ENCODE data around the gene ZDHHC20. TPM values are rescaled to one million over a fixed set of nuclear protein-coding genes. Genes with fewer than 3 reads are reported as not detected.

ZDHHC20 gene
- total RNA-seq, 1 experiment from 2014 or later, result 69.7 TPM

DNA sequence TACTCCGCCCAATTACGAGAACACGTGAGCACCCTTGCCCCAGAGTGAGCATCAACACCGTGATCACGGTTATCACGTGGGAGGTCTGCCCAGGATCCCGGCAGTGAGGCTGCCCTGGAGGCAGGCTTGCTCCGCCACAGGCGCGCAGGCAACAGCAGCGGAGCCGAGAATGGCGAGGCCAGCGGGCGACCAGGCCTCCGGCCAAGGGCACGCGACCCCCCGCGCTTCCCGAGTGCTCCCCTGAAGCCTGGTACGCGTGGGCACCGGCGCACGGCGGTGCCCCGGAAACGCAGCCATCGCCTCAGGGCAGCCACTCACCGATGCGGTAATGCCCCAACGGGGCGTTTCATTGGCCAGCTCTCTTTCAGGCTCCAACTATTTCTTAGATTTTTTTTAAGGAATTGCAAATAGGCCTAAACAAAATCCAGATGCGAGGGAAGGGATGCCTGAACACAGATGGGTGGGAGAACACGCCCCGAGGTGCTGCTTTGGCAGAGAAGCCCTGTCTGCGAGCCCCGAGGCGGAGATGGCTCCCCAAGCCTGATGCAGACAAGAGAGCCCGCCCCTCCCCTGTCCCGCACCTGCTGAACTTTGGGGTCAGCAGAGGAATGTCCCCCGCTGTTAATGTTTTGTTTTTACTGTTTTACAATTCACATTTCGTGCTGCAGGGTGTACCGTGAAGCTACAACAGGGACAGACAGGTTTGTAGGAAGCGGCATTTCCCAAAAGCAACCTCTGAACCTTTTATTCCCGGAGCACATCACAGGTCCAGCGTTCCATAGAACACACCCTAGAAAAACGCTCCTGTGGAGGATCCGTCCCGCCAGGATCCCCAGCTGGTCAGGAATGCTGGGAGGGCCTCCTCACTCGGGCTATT lies 132.7 kb downstream of the ZDHHC20 start:
- peak; percentile 75 for ATAC-seq
- peaks cover 56% of the 10 kb centered on the region for H3K4me1 Mint-ChIP-seq
- peak overlapping the region; percentile 60 for H3K4me3 Mint-ChIP-seq
- no peak for TF ChIP-seq ZNF232 (CRISPR knock-in tag; IDR thresholded peaks at IDR 0.05)
- TF ChIP-seq TCF7 (CRISPR knock-in tag; IDR thresholded peaks at IDR 0.05; ENCODE audit: low read depth), result no peak
- TF ChIP-seq, protein P1, sequence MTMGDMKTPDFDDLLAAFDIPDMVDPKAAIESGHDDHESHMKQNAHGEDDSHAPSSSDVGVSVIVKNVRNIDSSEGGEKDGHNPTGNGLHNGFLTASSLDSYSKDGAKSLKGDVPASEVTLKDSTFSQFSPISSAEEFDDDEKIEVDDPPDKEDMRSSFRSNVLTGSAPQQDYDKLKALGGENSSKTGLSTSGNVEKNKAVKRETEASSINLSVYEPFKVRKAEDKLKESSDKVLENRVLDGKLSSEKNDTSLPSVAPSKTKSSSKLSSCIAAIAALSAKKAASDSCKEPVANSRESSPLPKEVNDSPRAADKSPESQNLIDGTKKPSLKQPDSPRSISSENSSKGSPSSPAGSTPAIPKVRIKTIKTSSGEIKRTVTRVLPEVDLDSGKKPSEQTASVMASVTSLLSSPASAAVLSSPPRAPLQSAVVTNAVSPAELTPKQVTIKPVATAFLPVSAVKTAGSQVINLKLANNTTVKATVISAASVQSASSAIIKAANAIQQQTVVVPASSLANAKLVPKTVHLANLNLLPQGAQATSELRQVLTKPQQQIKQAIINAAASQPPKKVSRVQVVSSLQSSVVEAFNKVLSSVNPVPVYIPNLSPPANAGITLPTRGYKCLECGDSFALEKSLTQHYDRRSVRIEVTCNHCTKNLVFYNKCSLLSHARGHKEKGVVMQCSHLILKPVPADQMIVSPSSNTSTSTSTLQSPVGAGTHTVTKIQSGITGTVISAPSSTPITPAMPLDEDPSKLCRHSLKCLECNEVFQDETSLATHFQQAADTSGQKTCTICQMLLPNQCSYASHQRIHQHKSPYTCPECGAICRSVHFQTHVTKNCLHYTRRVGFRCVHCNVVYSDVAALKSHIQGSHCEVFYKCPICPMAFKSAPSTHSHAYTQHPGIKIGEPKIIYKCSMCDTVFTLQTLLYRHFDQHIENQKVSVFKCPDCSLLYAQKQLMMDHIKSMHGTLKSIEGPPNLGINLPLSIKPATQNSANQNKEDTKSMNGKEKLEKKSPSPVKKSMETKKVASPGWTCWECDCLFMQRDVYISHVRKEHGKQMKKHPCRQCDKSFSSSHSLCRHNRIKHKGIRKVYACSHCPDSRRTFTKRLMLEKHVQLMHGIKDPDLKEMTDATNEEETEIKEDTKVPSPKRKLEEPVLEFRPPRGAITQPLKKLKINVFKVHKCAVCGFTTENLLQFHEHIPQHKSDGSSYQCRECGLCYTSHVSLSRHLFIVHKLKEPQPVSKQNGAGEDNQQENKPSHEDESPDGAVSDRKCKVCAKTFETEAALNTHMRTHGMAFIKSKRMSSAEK (CRISPR knock-in tag; IDR thresholded peaks at IDR 0.05; ENCODE audit: borderline replicate concordance), result no peak
- no peak for TF ChIP-seq ZNF416 (CRISPR knock-in tag; IDR thresholded peaks at IDR 0.05)
- TF ChIP-seq NR1H2 (CRISPR knock-in tag; IDR thresholded peaks at IDR 0.05), result no peak
- TF ChIP-seq FOXP1 (CRISPR knock-in tag; IDR thresholded peaks at IDR 0.05; ENCODE audit: borderline replicate concordance), result peak; percentile 70
- TF ChIP-seq, protein P2, sequence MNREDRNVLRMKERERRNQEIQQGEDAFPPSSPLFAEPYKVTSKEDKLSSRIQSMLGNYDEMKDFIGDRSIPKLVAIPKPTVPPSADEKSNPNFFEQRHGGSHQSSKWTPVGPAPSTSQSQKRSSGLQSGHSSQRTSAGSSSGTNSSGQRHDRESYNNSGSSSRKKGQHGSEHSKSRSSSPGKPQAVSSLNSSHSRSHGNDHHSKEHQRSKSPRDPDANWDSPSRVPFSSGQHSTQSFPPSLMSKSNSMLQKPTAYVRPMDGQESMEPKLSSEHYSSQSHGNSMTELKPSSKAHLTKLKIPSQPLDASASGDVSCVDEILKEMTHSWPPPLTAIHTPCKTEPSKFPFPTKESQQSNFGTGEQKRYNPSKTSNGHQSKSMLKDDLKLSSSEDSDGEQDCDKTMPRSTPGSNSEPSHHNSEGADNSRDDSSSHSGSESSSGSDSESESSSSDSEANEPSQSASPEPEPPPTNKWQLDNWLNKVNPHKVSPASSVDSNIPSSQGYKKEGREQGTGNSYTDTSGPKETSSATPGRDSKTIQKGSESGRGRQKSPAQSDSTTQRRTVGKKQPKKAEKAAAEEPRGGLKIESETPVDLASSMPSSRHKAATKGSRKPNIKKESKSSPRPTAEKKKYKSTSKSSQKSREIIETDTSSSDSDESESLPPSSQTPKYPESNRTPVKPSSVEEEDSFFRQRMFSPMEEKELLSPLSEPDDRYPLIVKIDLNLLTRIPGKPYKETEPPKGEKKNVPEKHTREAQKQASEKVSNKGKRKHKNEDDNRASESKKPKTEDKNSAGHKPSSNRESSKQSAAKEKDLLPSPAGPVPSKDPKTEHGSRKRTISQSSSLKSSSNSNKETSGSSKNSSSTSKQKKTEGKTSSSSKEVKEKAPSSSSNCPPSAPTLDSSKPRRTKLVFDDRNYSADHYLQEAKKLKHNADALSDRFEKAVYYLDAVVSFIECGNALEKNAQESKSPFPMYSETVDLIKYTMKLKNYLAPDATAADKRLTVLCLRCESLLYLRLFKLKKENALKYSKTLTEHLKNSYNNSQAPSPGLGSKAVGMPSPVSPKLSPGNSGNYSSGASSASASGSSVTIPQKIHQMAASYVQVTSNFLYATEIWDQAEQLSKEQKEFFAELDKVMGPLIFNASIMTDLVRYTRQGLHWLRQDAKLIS (CRISPR knock-in tag; IDR thresholded peaks at IDR 0.05; ENCODE audit: borderline replicate concordance), result no peak
- TF ChIP-seq, protein P3, sequence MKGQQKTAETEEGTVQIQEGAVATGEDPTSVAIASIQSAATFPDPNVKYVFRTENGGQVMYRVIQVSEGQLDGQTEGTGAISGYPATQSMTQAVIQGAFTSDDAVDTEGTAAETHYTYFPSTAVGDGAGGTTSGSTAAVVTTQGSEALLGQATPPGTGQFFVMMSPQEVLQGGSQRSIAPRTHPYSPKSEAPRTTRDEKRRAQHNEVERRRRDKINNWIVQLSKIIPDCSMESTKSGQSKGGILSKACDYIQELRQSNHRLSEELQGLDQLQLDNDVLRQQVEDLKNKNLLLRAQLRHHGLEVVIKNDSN (CRISPR knock-in tag; IDR thresholded peaks at IDR 0.05), result peak; percentile 82
- no peak for TF ChIP-seq FOXJ3 (CRISPR knock-in tag; IDR thresholded peaks at IDR 0.05; ENCODE audit: borderline replicate concordance)
- TF ChIP-seq, protein P4, sequence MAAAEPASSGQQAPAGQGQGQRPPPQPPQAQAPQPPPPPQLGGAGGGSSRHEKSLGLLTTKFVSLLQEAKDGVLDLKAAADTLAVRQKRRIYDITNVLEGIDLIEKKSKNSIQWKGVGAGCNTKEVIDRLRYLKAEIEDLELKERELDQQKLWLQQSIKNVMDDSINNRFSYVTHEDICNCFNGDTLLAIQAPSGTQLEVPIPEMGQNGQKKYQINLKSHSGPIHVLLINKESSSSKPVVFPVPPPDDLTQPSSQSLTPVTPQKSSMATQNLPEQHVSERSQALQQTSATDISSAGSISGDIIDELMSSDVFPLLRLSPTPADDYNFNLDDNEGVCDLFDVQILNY (CRISPR knock-in tag; IDR thresholded peaks at IDR 0.05), result no peak
- no peak for TF ChIP-seq NFE2L1 (CRISPR knock-in tag; IDR thresholded peaks at IDR 0.05)
- TF ChIP-seq, protein P5, sequence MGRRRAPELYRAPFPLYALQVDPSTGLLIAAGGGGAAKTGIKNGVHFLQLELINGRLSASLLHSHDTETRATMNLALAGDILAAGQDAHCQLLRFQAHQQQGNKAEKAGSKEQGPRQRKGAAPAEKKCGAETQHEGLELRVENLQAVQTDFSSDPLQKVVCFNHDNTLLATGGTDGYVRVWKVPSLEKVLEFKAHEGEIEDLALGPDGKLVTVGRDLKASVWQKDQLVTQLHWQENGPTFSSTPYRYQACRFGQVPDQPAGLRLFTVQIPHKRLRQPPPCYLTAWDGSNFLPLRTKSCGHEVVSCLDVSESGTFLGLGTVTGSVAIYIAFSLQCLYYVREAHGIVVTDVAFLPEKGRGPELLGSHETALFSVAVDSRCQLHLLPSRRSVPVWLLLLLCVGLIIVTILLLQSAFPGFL (CRISPR knock-in tag; IDR thresholded peaks at IDR 0.05; ENCODE audit: borderline replicate concordance), result no peak
- TF ChIP-seq, protein P6, sequence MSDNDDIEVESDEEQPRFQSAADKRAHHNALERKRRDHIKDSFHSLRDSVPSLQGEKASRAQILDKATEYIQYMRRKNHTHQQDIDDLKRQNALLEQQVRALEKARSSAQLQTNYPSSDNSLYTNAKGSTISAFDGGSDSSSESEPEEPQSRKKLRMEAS (CRISPR knock-in tag; IDR thresholded peaks at IDR 0.05), result peak; percentile 87
- TF ChIP-seq, protein P7, sequence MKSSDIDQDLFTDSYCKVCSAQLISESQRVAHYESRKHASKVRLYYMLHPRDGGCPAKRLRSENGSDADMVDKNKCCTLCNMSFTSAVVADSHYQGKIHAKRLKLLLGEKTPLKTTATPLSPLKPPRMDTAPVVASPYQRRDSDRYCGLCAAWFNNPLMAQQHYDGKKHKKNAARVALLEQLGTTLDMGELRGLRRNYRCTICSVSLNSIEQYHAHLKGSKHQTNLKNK (CRISPR knock-in tag; IDR thresholded peaks at IDR 0.05), result no peak
- TF ChIP-seq ELF4 (CRISPR knock-in tag; IDR thresholded peaks at IDR 0.05; ENCODE audit: low read depth), result no peak
- TF ChIP-seq NFYB (CRISPR knock-in tag; conservative IDR thresholded peaks at IDR 0.05; ENCODE audit: low read depth), result no peak
- 0 out of 2 replicates have a peak, but pooled peaks have one; percentile 41 for TF ChIP-seq SMAD3 (CRISPR knock-in tag; IDR thresholded peaks at IDR 0.05; ENCODE audit: borderline replicate concordance)
- TF ChIP-seq, protein P8, sequence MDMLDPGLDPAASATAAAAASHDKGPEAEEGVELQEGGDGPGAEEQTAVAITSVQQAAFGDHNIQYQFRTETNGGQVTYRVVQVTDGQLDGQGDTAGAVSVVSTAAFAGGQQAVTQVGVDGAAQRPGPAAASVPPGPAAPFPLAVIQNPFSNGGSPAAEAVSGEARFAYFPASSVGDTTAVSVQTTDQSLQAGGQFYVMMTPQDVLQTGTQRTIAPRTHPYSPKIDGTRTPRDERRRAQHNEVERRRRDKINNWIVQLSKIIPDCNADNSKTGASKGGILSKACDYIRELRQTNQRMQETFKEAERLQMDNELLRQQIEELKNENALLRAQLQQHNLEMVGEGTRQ (CRISPR knock-in tag; IDR thresholded peaks at IDR 0.05), result peak; percentile 84
- TF ChIP-seq CREM (CRISPR knock-in tag; IDR thresholded peaks at IDR 0.05), result no peak
- no peak for TF ChIP-seq RORB (CRISPR knock-in tag; IDR thresholded peaks at IDR 0.05)
- no peak for TF ChIP-seq ZNF396 (CRISPR knock-in tag; IDR thresholded peaks at IDR 0.05; ENCODE audit: borderline replicate concordance)
- TF ChIP-seq ZNF423 (CRISPR knock-in tag; IDR thresholded peaks at IDR 0.05), result no peak

More for the DNA sequence above, 132.7 kb downstream of the ZDHHC20 start:
- POLR2A ChIA-PET, result interaction anchor here (0.8 to 2.1 kb wide), 3 partner anchors 10 to 150 kb away, joined by 4 to 6 read pairs (median 4); partner anchors contain the start of genes MRPL57 and SKA3
- Mint-ChIP-seq H3K36me3 (no peaks in the 10 kb centered on the region), H3K27ac (peak overlapping the region; percentile 87), H3K9me3 (peaks cover 13% of the 10 kb centered on the region), H3K27me3 (ENCODE audit: low read depth) (peaks cover 34% of the 10 kb centered on the region)
- CTCF ChIA-PET, result interaction anchor here (0.6 to 5.6 kb wide), 9 partner anchors 11 to 973 kb away, joined by 3 to 47 read pairs (median 6); no protein-coding TSS in a partner anchor
- peak; percentile 86 for DNase-seq (ENCODE audit: low spot score)

Measured in WTC11 (cell line).